SU-DHL-6 (cell line): ENCODE data around the gene WFIKKN1.

Source experiments
- EZH2phosphoT487 ChIP-seq: fragments of 200-600 bp; sonication (generic), shearing (Covaris generic); conservative IDR thresholded peaks from 2 replicates; pipeline ENCODE4 v1.6.1; 2018; ENCODE audit warnings: mild to moderate bottlenecking, antibody characterized with exemption, low read length, moderate library complexity, mixed read lengths
- TF ChIP-seq, protein P1 (sequence below): fragments of 200-600 bp; sonication (generic); IDR thresholded peaks from one replicate; pipeline ENCODE4 v1.5.1; 2017; ENCODE audit warnings: antibody characterized with exemption, mild to moderate bottlenecking, low read length, moderate library complexity; ENCODE audit not compliant: insufficient read depth, poor library complexity, severe bottlenecking

DNA sequence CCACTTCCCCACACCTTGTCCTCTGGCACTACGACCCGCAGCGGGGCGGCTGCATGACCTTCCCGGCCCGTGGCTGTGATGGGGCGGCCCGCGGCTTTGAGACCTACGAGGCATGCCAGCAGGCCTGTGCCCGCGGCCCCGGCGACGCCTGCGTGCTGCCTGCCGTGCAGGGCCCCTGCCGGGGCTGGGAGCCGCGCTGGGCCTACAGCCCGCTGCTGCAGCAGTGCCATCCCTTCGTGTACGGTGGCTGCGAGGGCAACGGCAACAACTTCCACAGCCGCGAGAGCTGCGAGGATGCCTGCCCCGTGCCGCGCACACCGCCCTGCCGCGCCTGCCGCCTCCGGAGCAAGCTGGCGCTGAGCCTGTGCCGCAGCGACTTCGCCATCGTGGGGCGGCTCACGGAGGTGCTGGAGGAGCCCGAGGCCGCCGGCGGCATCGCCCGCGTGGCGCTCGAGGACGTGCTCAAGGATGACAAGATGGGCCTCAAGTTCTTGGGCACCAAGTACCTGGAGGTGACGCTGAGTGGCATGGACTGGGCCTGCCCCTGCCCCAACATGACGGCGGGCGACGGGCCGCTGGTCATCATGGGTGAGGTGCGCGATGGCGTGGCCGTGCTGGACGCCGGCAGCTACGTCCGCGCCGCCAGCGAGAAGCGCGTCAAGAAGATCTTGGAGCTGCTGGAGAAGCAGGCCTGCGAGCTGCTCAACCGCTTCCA is 2.7 kb downstream of the WFIKKN1 start:
- TF ChIP-seq, protein P1, sequence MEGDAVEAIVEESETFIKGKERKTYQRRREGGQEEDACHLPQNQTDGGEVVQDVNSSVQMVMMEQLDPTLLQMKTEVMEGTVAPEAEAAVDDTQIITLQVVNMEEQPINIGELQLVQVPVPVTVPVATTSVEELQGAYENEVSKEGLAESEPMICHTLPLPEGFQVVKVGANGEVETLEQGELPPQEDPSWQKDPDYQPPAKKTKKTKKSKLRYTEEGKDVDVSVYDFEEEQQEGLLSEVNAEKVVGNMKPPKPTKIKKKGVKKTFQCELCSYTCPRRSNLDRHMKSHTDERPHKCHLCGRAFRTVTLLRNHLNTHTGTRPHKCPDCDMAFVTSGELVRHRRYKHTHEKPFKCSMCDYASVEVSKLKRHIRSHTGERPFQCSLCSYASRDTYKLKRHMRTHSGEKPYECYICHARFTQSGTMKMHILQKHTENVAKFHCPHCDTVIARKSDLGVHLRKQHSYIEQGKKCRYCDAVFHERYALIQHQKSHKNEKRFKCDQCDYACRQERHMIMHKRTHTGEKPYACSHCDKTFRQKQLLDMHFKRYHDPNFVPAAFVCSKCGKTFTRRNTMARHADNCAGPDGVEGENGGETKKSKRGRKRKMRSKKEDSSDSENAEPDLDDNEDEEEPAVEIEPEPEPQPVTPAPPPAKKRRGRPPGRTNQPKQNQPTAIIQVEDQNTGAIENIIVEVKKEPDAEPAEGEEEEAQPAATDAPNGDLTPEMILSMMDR: no peak
- no peak for TF ChIP-seq EZH2phosphoT487
